Measurements from ENCODE around the gene TRAPPC11.

TRAPPC11 gene

DNA sequence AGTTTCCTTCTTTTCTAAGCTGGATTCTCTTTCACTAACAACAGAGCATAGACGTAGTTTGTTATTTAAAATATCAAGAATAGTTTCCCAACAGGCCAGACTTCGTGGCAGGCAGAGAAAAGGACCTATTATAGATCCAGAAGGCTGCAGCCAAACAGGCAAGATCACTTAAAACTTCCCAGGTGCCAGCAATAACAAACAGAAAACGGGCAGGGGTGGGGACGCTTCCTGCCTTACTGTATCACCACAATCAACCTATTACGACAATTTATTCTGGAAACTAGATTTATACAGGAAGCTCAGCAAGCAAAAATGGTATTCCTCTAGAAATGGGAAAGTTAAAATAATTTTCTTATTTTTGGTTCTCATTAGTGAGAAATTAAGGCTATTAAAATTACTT, 22.2 kb upstream of the TRAPPC11 start:
- H3K4me3 ChIP-seq (replicated peaks; ENCODE audit: low read depth, low read length) = no peak overlapping the region
- no peak for DNase-seq (ENCODE audit: low read depth)
- TF ChIP-seq, protein P1, sequence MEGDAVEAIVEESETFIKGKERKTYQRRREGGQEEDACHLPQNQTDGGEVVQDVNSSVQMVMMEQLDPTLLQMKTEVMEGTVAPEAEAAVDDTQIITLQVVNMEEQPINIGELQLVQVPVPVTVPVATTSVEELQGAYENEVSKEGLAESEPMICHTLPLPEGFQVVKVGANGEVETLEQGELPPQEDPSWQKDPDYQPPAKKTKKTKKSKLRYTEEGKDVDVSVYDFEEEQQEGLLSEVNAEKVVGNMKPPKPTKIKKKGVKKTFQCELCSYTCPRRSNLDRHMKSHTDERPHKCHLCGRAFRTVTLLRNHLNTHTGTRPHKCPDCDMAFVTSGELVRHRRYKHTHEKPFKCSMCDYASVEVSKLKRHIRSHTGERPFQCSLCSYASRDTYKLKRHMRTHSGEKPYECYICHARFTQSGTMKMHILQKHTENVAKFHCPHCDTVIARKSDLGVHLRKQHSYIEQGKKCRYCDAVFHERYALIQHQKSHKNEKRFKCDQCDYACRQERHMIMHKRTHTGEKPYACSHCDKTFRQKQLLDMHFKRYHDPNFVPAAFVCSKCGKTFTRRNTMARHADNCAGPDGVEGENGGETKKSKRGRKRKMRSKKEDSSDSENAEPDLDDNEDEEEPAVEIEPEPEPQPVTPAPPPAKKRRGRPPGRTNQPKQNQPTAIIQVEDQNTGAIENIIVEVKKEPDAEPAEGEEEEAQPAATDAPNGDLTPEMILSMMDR (IDR thresholded peaks at IDR 0.05; ENCODE audit: low read length, missing control alignments) = no peak

DNA sequence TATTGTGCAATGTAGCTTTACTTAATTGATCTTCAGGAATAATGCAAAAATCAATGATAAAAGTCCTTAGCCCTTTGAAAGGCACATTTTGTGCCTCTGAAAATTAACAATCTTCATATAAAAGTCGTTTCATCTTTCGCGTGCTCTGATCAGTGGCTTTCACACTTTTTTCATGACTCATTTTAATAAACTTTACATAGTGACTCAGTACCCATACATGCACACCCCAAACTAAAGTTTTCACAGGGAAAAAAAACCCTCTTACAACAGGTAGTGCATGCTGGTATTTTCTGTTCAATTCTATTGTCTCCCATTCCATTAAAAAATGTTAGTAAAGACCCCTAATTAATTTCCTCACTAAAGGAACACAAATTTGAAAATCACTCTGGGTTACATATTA, 21.6 kb upstream of the TRAPPC11 start:
- no peak overlapping the region for H3K4me3 ChIP-seq (replicated peaks; ENCODE audit: low read depth, low read length)
- TF ChIP-seq, protein P1 (IDR thresholded peaks at IDR 0.05; ENCODE audit: low read length, missing control alignments) = no peak
- no peak for DNase-seq (ENCODE audit: low read depth)

DNA sequence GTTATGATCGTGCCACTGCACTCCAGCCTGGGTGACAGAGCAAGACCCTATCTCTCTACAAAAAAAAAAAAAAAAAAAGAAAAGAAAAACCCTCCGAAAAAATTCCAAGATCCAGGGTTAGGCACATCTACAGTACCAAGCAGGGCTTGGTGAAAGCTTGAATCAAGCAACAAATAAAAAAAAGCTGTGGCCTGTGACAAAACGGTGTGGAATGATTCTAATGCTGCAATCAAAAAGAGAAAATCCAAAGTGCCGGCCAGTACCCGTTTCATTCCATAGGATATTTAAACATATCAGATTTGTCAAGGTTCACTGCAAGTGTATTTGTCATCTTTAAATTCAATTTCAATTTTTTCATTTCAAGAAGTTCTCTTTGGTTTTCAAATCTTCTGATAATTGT, 20.7 kb upstream of the TRAPPC11 start:
- TF ChIP-seq, protein P1 (IDR thresholded peaks at IDR 0.05; ENCODE audit: low read length, missing control alignments) = no peak
- H3K4me3 ChIP-seq (replicated peaks; ENCODE audit: low read depth, low read length) = no peak overlapping the region
- no peak for DNase-seq (ENCODE audit: low read depth)

DNA sequence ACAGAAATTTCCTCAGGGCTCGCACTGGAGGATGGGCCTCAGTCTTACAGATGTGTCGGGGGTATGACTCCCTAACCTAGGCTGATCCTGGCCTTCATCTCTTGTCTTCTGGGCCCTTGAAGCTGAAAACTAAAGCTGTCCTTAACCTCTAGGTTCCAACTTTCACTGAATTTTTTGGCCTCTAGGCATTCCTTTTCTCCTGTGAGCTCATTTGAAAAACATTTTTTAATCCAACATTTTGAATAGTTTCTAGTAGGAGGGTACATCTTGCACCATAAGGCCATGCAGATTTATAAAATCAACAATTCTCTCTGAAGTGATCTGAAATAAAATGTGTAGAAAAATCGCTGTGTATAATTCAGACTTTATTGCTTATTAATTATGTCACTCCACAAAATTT, 19.8 kb upstream of the TRAPPC11 start:
- TF ChIP-seq, protein P1 (IDR thresholded peaks at IDR 0.05; ENCODE audit: low read length, missing control alignments) = no peak
- no peak overlapping the region for H3K4me3 ChIP-seq (replicated peaks; ENCODE audit: low read depth, low read length)
- no peak for DNase-seq (ENCODE audit: low read depth)

DNA sequence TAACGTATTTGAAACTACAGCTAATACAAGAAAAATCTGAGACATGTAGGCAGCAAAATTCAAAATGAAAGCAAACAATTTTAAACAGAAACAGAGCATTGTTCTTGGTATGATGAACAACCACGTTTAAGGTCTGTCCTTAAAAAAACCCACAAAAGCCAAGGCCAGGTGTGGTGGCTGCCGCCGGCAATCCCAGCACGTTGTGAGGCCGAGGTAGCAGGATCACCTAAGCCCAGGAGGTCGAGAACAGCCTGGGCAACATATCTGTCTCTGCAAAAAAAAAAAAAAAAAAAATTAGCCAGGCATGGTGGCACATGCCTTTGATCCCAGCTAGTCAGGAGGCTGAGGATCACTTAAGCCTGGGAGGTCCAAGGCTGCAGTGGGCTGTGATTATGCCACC, 13.8 kb upstream of the TRAPPC11 start:
- no peak for DNase-seq (ENCODE audit: low read depth)

DNA sequence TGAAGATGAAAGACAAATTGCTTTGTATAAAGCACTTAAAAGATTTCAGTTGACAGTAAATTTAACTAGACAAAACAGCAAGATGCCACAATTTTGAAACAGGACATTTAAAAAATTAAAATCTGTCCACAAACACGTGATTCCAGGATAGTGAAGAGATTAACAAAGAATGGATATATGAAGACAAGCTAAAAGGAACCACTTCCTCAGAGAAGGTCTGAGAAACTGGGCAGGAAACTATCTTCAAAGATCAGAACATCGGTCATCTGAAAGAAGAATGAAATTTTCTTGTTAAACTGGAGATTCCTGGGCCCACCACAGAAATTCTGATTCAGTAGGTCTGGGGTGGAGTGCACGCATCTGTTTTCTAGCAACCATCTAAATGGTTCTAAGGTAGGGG, 1.5 kb upstream of the TRAPPC11 start:
- peak overlapping the region; percentile 91 for H3K4me3 ChIP-seq (replicated peaks; ENCODE audit: low read depth, low read length)
- TF ChIP-seq, protein P1 (IDR thresholded peaks at IDR 0.05; ENCODE audit: low read length, missing control alignments) = no peak
- DNase-seq (ENCODE audit: low read depth) = no peak

More for the DNA sequence above, 13.8 kb upstream of the TRAPPC11 start:
- H3K4me3 ChIP-seq (replicated peaks; ENCODE audit: low read depth, low read length) = no peak overlapping the region
- TF ChIP-seq, protein P1 (IDR thresholded peaks at IDR 0.05; ENCODE audit: low read length, missing control alignments) = no peak

DNA sequence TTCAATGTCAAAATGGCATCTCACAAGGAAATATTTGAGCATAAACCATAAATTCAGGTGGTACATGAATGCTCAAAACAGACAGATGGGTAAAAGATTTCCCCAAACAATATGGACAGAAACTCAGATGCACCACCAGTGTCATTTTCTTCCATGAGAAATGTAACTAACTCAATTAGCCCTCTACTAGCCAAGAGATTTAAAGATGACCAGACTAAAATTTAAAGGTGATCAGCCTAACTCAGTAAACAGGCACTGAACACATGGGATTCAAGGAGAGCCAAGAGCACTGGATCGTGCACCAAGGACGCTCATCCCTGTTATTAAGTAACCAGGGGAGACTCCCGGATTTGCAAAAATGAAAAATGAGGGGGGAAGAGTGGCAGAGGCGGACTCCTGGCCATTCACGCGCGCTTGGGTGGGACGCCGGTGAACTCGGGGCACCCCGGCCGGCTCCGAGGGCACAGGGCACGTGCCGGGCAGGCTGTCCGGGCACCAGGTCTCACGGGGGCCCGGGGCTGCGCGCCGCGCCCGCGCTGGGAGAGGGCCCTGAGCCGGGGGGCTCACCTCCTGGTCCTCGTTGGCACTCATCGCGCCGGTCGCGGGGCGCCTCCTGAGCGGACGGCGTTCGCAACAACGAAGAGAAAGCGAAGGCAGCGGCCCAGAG, 598 bp upstream of the TRAPPC11 start:
- peak overlapping the region; percentile 91 for H3K4me3 ChIP-seq (replicated peaks; ENCODE audit: low read depth, low read length)
- TF ChIP-seq, protein P1 (IDR thresholded peaks at IDR 0.05; ENCODE audit: low read length, missing control alignments) = no peak
- DNase-seq (ENCODE audit: low read depth) = peak; percentile 23
